H1 (cell line): ENCODE measurements around the gene TRAF4. TPM values are rescaled to one million over a fixed set of nuclear protein-coding genes. Genes with fewer than 3 reads are reported as not detected.

Source experiments
- CHD1 ChIP-seq: IDR thresholded peaks from 2 replicates; pipeline ENCODE4 v1.6.1; 2012; ENCODE audit warnings: low read depth, low read length, improper control_type of control experiment
- CREB1 ChIP-seq: IDR thresholded peaks from 2 replicates; pipeline ENCODE4 v1.6.1; 2012; ENCODE audit warnings: inconsistent platforms
- GABPA ChIP-seq: IDR thresholded peaks from 2 replicates; pipeline ENCODE4 v1.6.1; 2011; ENCODE audit warnings: mild to moderate bottlenecking, low read length, moderate library complexity, borderline replicate concordance; ENCODE audit not compliant: insufficient read depth
- HDAC2 ChIP-seq, 2 experiments: fragments of 300-600 bp in 1 of 2; sonication (generic) in 1 of 2; IDR thresholded peaks; 2 replicates each; pipeline ENCODE4 v1.6.1; 2011 to 2012; ENCODE audit warnings: low read depth in 2 of 2, low read length in 2 of 2, mild to moderate bottlenecking in 2 of 2, moderate library complexity in 2 of 2, borderline replicate concordance in 1 of 2, inconsistent platforms in 1 of 2
- KDM4A ChIP-seq: IDR thresholded peaks from one replicate; pipeline ENCODE4 v1.7.1; 2012; ENCODE audit warnings: low read depth, mild to moderate bottlenecking, moderate library complexity, low read length, inconsistent platforms; ENCODE audit not compliant: severe bottlenecking
- KDM5A ChIP-seq: fragments of 200-600 bp; IDR thresholded peaks from 2 replicates; pipeline ENCODE4 v1.7.1; 2012; ENCODE audit warnings: mild to moderate bottlenecking, low read length, inconsistent platforms, mixed read lengths
- POLR2AphosphoS5 ChIP-seq: IDR thresholded peaks from 2 replicates; pipeline ENCODE4 v1.6.1; 2011; ENCODE audit warnings: low read depth, low read length
- POU5F1 ChIP-seq: IDR thresholded peaks from 2 replicates; pipeline ENCODE4 v1.6.1; 2011; ENCODE audit warnings: low read depth, mild to moderate bottlenecking, low read length, moderate library complexity
- SIRT6 ChIP-seq: IDR thresholded peaks from one replicate; pipeline ENCODE4 v1.7.1; 2012; ENCODE audit warnings: low read length, inconsistent platforms
- SRF ChIP-seq: IDR thresholded peaks from 2 replicates; pipeline ENCODE4 v1.6.1; 2011; ENCODE audit warnings: mild to moderate bottlenecking, low read depth, low read length, moderate library complexity
- TAF7 ChIP-seq: optimal IDR thresholded peaks from 2 replicates; pipeline ENCODE3; 2011; ENCODE audit warnings: low read depth, mild to moderate bottlenecking, inconsistent platforms, low read length, moderate library complexity, borderline replicate concordance
- TEAD4 ChIP-seq: IDR thresholded peaks from 2 replicates; pipeline ENCODE4 v1.6.1; 2012; ENCODE audit warnings: low read depth, low read length, inconsistent platforms, mixed read lengths
- polyA plus RNA-seq, 7 experiments: library from polyadenylated mRNA; depleted of rRNA in 3 of 7; stranded (reverse) in 5 of 7; unstranded in 2 of 7; fragments of >200 nt in 5 of 7; fragments of 200-250 nt in 2 of 7; gene quantifications; 1 replicate in 5 of 7; 2 replicates in 1 of 7; 4 replicates in 1 of 7; pipeline versions ENCODE4 v1.2.1 to v1.2.3, GENCODE V29; 2011 to 2013; ENCODE audit warnings: missing spikeins in 2 of 7, mixed read lengths in 2 of 7
- total RNA-seq: library from RNA; stranded (reverse); fragmentation: NEBNext Ultra II Directional; extraction: Animal tissue kit (Norgen Biotek cat#: 25700); gene quantifications from 2 replicates; pipeline ENCODE4 v1.2.1, GENCODE V29; 2021
- TF ChIP-seq, protein P1 (sequence below): IDR thresholded peaks from 2 replicates; pipeline ENCODE4 v1.6.1; 2011; ENCODE audit warnings: low read length, improper control_type of control experiment

The TRAF4 gene
- total and polyA plus RNA-seq, 2 of the 8 experiments (the other 6 are each of a cell fraction or from before 2014, with no cell fraction given) = 167 to 170 TPM

DNA sequence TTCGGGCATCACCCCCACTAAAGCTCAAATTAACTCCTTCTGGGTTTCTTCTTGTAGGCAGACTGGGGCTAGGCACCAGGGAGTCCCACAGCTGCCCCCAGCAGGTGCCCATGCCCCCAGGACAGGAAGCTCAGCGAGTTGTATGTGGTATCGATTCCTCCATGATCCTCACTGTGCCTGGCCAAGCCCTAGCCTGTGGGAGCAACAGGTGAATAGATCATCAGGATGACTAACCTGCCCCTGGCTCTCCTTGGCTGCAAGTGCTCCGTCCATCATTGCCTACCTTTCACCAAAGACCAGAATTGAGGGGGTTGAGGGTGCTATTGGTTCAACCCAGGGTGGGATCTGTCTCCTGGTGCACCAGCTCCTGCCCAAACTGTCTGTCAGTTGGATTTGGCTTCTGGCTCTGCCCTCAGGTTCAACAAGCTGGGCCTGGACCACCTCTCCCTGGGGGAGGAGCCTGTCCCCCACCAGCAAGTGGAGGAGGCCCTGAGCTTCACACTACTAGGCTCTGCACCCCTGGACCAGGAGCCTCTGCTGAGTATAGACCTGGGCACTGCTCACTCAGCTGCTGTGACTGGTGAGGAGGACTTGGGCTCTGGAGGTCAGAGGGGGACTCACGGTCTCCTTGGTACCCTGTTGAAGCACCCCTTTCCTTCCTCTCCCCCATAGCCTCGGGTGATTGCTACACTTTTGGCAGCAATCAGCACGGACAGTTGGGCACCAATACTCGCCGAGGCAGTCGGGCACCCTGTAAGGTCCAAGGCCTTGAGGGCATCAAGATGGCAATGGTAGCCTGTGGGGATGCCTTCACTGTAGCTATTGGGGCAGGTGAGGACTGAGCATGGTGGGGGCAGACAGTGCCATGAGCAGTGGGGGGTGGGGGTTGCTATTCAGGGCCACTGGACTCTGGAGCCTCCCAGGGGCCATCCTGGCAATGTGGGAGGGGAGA lies 3.1 kb upstream of the TRAF4 start (continued):
- TF ChIP-seq GABPA = no peak
- no peak for TF ChIP-seq SIRT6
- TF ChIP-seq CHD1 = no peak
- TF ChIP-seq, protein P1, sequence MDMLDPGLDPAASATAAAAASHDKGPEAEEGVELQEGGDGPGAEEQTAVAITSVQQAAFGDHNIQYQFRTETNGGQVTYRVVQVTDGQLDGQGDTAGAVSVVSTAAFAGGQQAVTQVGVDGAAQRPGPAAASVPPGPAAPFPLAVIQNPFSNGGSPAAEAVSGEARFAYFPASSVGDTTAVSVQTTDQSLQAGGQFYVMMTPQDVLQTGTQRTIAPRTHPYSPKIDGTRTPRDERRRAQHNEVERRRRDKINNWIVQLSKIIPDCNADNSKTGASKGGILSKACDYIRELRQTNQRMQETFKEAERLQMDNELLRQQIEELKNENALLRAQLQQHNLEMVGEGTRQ = no peak
- no peak for TF ChIP-seq KDM5A
- TF ChIP-seq POU5F1 = no peak
- TF ChIP-seq HDAC2 (IDR thresholded peaks at IDR 0.05; ENCODE audit: borderline replicate concordance in 1 of 2, low read depth in 2 of 2, low read length in 2 of 2) = no peak
- no peak for TF ChIP-seq KDM4A
- TF ChIP-seq TEAD4 = no peak
- TF ChIP-seq TAF7 = no peak
- TF ChIP-seq SRF = no peak
- TF ChIP-seq CREB1 = no peak
- TF ChIP-seq POLR2AphosphoS5 = no peak
